Muscle layer of colon (tissue), 2 donors: Measurements from ENCODE around the gene ITGAL.

Source experiments
- H3K27ac ChIP-seq: one replicate; pipeline ENCODE4 v1.7.0; 2013; ENCODE audit warnings: low read depth, mild to moderate bottlenecking, low read length, moderate library complexity
- H3K27me3 ChIP-seq, 2 donors: one replicate each; pipeline ENCODE4 v1.7.0; 2013; ENCODE audit warnings: low read length in 2 of 2, mild to moderate bottlenecking in 2 of 2; ENCODE audit not compliant: insufficient read depth in 2 of 2, control insufficient read depth in 1 of 2
- H3K36me3 ChIP-seq: one replicate; pipeline ENCODE4 v1.7.0; 2013; ENCODE audit warnings: mild to moderate bottlenecking, low read length; ENCODE audit not compliant: insufficient read depth
- H3K4me1 ChIP-seq: one replicate; pipeline ENCODE4 v1.7.0; 2013; ENCODE audit warnings: mild to moderate bottlenecking, low read length; ENCODE audit not compliant: insufficient read depth
- H3K4me3 ChIP-seq, 2 donors: one replicate each; pipeline ENCODE4 v1.7.0; 2013; ENCODE audit warnings: low read length in 2 of 2, low read depth in 1 of 2, mild to moderate bottlenecking in 1 of 2, moderate library complexity in 1 of 2
- H3K9ac ChIP-seq: one replicate; pipeline ENCODE4 v1.7.0; 2013; ENCODE audit warnings: low read length
- H3K9me3 ChIP-seq: one replicate; pipeline ENCODE4 v1.7.0; 2013; ENCODE audit warnings: mild to moderate bottlenecking, low read length
- donor health status: abdominal sarcoma.
- donor health status: Adenocarcinoma of cecum.

Gene ITGAL

DNA sequence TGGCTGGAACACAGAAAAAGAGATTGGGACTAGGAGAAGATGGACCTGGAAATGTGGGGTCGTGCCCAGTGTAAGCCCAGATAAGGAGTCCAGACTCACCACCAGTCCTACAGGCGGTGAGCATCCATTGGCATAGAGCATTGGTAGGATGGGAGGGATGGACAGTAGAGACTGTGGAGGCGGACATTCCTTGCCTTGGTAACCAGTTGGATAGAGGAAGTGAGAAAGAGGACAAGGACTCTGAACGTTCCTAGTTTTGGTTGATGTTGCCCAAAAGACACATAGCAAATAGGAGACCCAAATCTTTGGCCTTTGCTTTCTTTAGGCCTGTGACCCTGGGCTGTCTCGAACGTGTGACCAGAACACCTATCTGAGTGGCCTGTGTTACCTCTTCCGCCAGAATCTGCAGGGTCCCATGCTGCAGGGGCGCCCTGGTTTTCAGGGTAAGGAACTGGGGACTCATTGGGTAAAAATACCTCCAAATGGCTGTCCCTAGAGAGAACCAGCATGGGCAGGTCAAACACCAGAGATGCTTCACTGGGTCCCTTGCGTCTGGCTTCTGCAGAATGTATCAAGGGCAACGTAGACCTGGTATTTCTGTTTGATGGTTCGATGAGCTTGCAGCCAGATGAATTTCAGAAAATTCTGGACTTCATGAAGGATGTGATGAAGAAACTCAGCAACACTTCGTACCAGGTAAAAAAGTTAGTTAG, 6.4 kb downstream of the ITGAL start:
- no peak overlapping the region for H3K9ac ChIP-seq
- H3K4me3 ChIP-seq: no peak overlapping the region
- H3K36me3 ChIP-seq: no peaks in the 10 kb centered on the region
- H3K9me3 ChIP-seq: no peaks in the 10 kb centered on the region
- H3K27me3 ChIP-seq: peaks cover 0 to 10% of the 10 kb centered on the region in 2 donors
- H3K27ac ChIP-seq: no peak overlapping the region
- H3K4me1 ChIP-seq: no peaks in the 10 kb centered on the region

GRCh38 chr16:30481381-30481780, 8.8 kb downstream of the ITGAL start:
- no peaks in the 10 kb centered on the region for H3K36me3 ChIP-seq
- no peaks in the 10 kb centered on the region for H3K27me3 ChIP-seq
- no peaks in the 10 kb centered on the region for H3K4me1 ChIP-seq
- no peaks in the 10 kb centered on the region for H3K9me3 ChIP-seq
- no peak overlapping the region for H3K4me3 ChIP-seq
- H3K27ac ChIP-seq: no peak overlapping the region
- no peak overlapping the region for H3K9ac ChIP-seq

DNA sequence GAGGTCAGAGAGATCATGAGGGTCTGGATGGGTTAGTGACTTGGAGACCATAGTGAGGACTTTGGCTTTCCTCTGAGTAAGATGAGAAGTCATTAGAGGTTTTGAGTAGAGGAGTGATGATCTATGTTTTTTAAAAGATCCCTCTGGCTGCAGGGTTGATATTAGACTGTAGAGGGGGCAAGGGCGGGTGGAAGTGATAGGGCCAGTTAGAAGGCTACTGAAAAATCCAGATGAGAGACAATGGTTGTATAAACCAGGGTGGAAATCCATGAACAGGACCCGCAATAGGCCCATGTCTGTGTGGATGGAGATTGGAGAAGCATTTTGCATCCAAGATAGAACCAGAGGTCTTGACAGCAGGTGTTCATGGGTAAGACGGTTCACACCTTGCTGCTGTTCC, 9.8 kb downstream of the ITGAL start:
- Histone ChIP-seq H3K27ac (no peak overlapping the region), H3K4me3 (no peak overlapping the region), H3K27me3 (no peaks in the 10 kb centered on the region), H3K9ac (no peak overlapping the region), H3K9me3 (no peaks in the 10 kb centered on the region), H3K36me3 (no peaks in the 10 kb centered on the region), H3K4me1 (no peaks in the 10 kb centered on the region)

- no peaks in the 10 kb centered on the region for H3K9me3 ChIP-seq
- H3K9ac ChIP-seq: no peak overlapping the region
- H3K27me3 ChIP-seq: no peaks in the 10 kb centered on the region
- no peaks in the 10 kb centered on the region for H3K36me3 ChIP-seq
- no peak overlapping the region for H3K4me3 ChIP-seq
- no peak overlapping the region for H3K27ac ChIP-seq
- H3K4me1 ChIP-seq: no peaks in the 10 kb centered on the region
Observed at GRCh38 chr16:30484887-30485286, 12.3 kb downstream of the ITGAL start.

GRCh38 chr16:30485818-30486436, 13.4 kb downstream of the ITGAL start:
- Histone ChIP-seq H3K4me3 (no peak overlapping the region), H3K4me1 (no peaks in the 10 kb centered on the region), H3K27me3 (no peaks in the 10 kb centered on the region), H3K36me3 (no peaks in the 10 kb centered on the region), H3K27ac (no peak overlapping the region), H3K9ac (no peak overlapping the region), H3K9me3 (no peaks in the 10 kb centered on the region)

- H3K4me3 ChIP-seq: no peak overlapping the region
- no peaks in the 10 kb centered on the region for H3K4me1 ChIP-seq
- no peak overlapping the region for H3K27ac ChIP-seq
- no peaks in the 10 kb centered on the region for H3K9me3 ChIP-seq
- no peaks in the 10 kb centered on the region for H3K27me3 ChIP-seq
- H3K9ac ChIP-seq: no peak overlapping the region
- no peaks in the 10 kb centered on the region for H3K36me3 ChIP-seq
Observed at GRCh38 chr16:30488764-30489605, 16.4 kb downstream of the ITGAL start.

DNA sequence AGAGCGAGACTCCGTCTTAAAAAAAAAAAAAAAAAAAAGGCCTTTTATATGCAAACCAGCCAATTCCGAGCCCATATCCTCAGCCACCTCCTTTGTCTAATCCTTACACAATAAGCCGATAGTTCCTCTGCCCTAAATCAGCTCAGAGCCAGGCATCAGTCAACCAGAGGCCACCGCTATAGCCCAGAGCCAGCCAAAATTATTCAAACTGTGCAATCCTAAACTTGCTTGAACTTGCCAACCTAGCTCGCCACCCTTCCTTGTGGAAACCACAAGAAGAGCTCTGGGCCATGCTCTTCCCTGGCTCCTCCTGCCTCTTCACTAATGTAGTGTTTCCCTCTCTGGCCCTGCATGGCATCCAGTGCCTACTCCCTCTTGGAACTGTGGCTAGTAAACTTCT, 17.7 kb downstream of the ITGAL start:
- Histone ChIP-seq H3K4me1 (no peaks in the 10 kb centered on the region), H3K27ac (no peak overlapping the region), H3K9me3 (no peaks in the 10 kb centered on the region), H3K9ac (no peak overlapping the region), H3K27me3 (no peaks in the 10 kb centered on the region), H3K36me3 (no peaks in the 10 kb centered on the region), H3K4me3 (no peak overlapping the region)

DNA sequence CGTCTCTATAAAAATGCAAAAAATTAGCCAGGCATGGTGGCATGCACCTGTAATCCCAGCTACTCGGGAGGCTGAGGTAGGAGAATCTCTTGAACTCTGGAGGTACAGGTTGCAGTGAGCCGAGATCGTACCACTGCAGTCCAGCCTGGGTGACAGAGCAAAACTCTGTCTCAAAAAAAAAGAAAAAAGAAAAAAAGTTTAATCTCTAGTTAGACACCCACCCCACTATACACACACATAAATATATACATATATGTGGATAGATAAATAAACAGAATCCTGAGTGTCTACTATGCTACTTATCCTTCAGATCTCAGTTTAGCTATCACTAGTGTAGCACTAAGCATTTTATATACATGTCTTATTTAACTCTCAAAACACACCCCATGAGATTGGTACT, 18.7 kb downstream of the ITGAL start:
- Histone ChIP-seq H3K4me3 (no peak overlapping the region), H3K27ac (no peak overlapping the region), H3K36me3 (no peaks in the 10 kb centered on the region), H3K9ac (no peak overlapping the region), H3K27me3 (no peaks in the 10 kb centered on the region), H3K9me3 (no peaks in the 10 kb centered on the region), H3K4me1 (no peaks in the 10 kb centered on the region)

GRCh38 chr16:30491744-30492308, 19.3 kb downstream of the ITGAL start:
- no peaks in the 10 kb centered on the region for H3K9me3 ChIP-seq
- no peaks in the 10 kb centered on the region for H3K36me3 ChIP-seq
- H3K27ac ChIP-seq: no peak overlapping the region
- H3K27me3 ChIP-seq: no peaks in the 10 kb centered on the region
- H3K9ac ChIP-seq: no peak overlapping the region
- no peak overlapping the region for H3K4me3 ChIP-seq
- no peaks in the 10 kb centered on the region for H3K4me1 ChIP-seq

GRCh38 chr16:30493941-30494488, 21.5 kb downstream of the ITGAL start:
- Histone ChIP-seq H3K9me3 (no peaks in the 10 kb centered on the region), H3K4me3 (no peak overlapping the region), H3K27me3 (no peaks in the 10 kb centered on the region), H3K27ac (no peak overlapping the region), H3K4me1 (no peaks in the 10 kb centered on the region), H3K36me3 (no peaks in the 10 kb centered on the region), H3K9ac (no peak overlapping the region)

- H3K4me1 ChIP-seq: no peaks in the 10 kb centered on the region
- no peaks in the 10 kb centered on the region for H3K36me3 ChIP-seq
- H3K27ac ChIP-seq: no peak overlapping the region
- H3K4me3 ChIP-seq: no peak overlapping the region
- no peaks in the 10 kb centered on the region for H3K27me3 ChIP-seq
- no peaks in the 10 kb centered on the region for H3K9me3 ChIP-seq
- H3K9ac ChIP-seq: no peak overlapping the region
Observed at GRCh38 chr16:30494709-30495108, 22.2 kb downstream of the ITGAL start.
